Type B pancreatic cell (in vitro differentiated cells): ENCODE data around the gene PDRG1. TPM values are rescaled to one million over a fixed set of nuclear protein-coding genes. Genes with fewer than 3 reads are reported as not detected.
A peak's percentile ranks its signal among the peaks of the same experiment; 100 is the strongest.
"Not testable (repeated sequence)": the region's sequence is repeated elsewhere in the genome, so short reads cannot be mapped to it uniquely, and the experiment has no call there.

Source experiments
- DNase-seq: peaks from one replicate; pipeline ENCODE4 v3.0.0; 2021; ENCODE audit warnings: mixed read lengths; ENCODE audit not compliant: unreplicated experiment; ENCODE audit errors: extremely low spot score
- H3K27ac Mint-ChIP-seq: 2 replicates; pipeline ENCODE4 v1.8.0; 2021; ENCODE audit warnings: mild to moderate bottlenecking, mixed read lengths
- H3K27me3 Mint-ChIP-seq: 2 replicates; pipeline ENCODE4 v1.8.0; 2021; ENCODE audit warnings: mixed read lengths
- H3K36me3 Mint-ChIP-seq: 2 replicates; pipeline ENCODE4 v1.8.0; 2021; ENCODE audit warnings: mixed read lengths
- H3K4me1 Mint-ChIP-seq: one replicate; pipeline ENCODE4 v1.8.0; 2021; ENCODE audit warnings: mixed read lengths; ENCODE audit not compliant: unreplicated experiment
- H3K4me3 Mint-ChIP-seq: 2 replicates; pipeline ENCODE4 v1.8.0; 2021; ENCODE audit warnings: mild to moderate bottlenecking, mixed read lengths
- H3K9me3 Mint-ChIP-seq: 2 replicates; pipeline ENCODE4 v1.8.0; 2021; ENCODE audit warnings: mixed read lengths
- CTCF ChIP-seq: fragments of 200-600 bp; sonication (generic); conservative IDR thresholded peaks from 2 replicates; pipeline ENCODE4 v1.5.0; 2021; ENCODE audit warnings: antibody characterized with exemption, mild to moderate bottlenecking
- total RNA-seq: library from RNA; stranded (reverse); gene quantifications from 2 replicates; pipeline ENCODE4 v1.2.1, GENCODE V29; 2021; ENCODE audit warnings: low replicate concordance

PDRG1 gene
- total RNA-seq, 1 donor from 2014 or later = 24.7 TPM

- Mint-ChIP-seq H3K9me3 (no peaks in the 10 kb centered on the region), H3K27me3 (peaks cover 4% of the 10 kb centered on the region), H3K4me1 (no peaks in the 10 kb centered on the region), H3K4me3 (no peak overlapping the region), H3K36me3 (no peaks in the 10 kb centered on the region), H3K27ac (no peak overlapping the region)
- TF ChIP-seq CTCF = peak; percentile 41
- no peak for DNase-seq
Measured at GRCh38 chr20:31934968-31935764, 16.7 kb downstream of the PDRG1 start.

- no peaks in the 10 kb centered on the region for H3K9me3 Mint-ChIP-seq
- H3K4me1 Mint-ChIP-seq = no peaks in the 10 kb centered on the region
- H3K36me3 Mint-ChIP-seq = no peaks in the 10 kb centered on the region
- H3K4me3 Mint-ChIP-seq = no peak overlapping the region
- no peak for DNase-seq
- H3K27ac Mint-ChIP-seq = no peak overlapping the region
- H3K27me3 Mint-ChIP-seq = peaks cover 4% of the 10 kb centered on the region
- TF ChIP-seq CTCF = no peak
Measured at GRCh38 chr20:31934491-31934890, 17.4 kb downstream of the PDRG1 start.

- Mint-ChIP-seq H3K4me3 (no peak overlapping the region), H3K36me3 (no peaks in the 10 kb centered on the region), H3K27ac (no peak overlapping the region), H3K4me1 (no peaks in the 10 kb centered on the region), H3K9me3 (no peaks in the 10 kb centered on the region), H3K27me3 (peaks cover 6% of the 10 kb centered on the region)
- no peak for TF ChIP-seq CTCF
- no peak for DNase-seq
Measured at GRCh38 chr20:31933698-31934097, 18.1 kb downstream of the PDRG1 start.

GRCh38 chr20:31930779-31931178 lies 21.1 kb downstream of the PDRG1 start:
- no peaks in the 10 kb centered on the region for H3K4me1 Mint-ChIP-seq
- DNase-seq = no peak
- H3K27ac Mint-ChIP-seq = no peak overlapping the region
- no peak for TF ChIP-seq CTCF
- H3K36me3 Mint-ChIP-seq = no peaks in the 10 kb centered on the region
- H3K4me3 Mint-ChIP-seq = no peak overlapping the region
- no peaks in the 10 kb centered on the region for H3K9me3 Mint-ChIP-seq
- H3K27me3 Mint-ChIP-seq = peaks cover 10% of the 10 kb centered on the region

GRCh38 chr20:31929631-31930030 lies 22.2 kb downstream of the PDRG1 start:
- H3K4me1 Mint-ChIP-seq = not testable (repeated sequence)
- peaks cover 18% of the 10 kb centered on the region for H3K27me3 Mint-ChIP-seq

GRCh38 chr20:31927627-31928159 lies 24.2 kb downstream of the PDRG1 start:
- no peak for TF ChIP-seq CTCF

More at GRCh38 chr20:31929631-31930030, 22.2 kb downstream of the PDRG1 start:
- H3K27ac Mint-ChIP-seq, H3K4me3 Mint-ChIP-seq, H3K36me3 Mint-ChIP-seq, H3K9me3 Mint-ChIP-seq, DNase-seq: not testable (repeated sequence)

More at GRCh38 chr20:31927627-31928159, 24.2 kb downstream of the PDRG1 start:
- DNase-seq = no peak
- Mint-ChIP-seq H3K4me3 (no peak overlapping the region), H3K27me3 (peaks cover 18% of the 10 kb centered on the region), H3K27ac (no peak overlapping the region), H3K4me1 (peaks cover 8% of the 10 kb centered on the region), H3K36me3 (no peaks in the 10 kb centered on the region), H3K9me3 (no peaks in the 10 kb centered on the region)
